ENCODE data around the gene ATP5MC3.

- TF ChIP-seq CTCF (IDR thresholded peaks at IDR 0.05; ENCODE audit: low read depth, low read length), result no peak
- no peak for TF ChIP-seq POLR2A (IDR thresholded peaks at IDR 0.05; ENCODE audit: extremely low read depth, insufficient read length)
Measured at GRCh38 chr2:175136334-175137215, 44.9 kb downstream of the ATP5MC3 start.

Data from NB4 (cell line).